NCI-H2227 (cell line): ENCODE results near the gene CUL7.
"Not testable (repeated sequence)": the region's sequence is repeated elsewhere in the genome, so short reads cannot be mapped to it uniquely, and the experiment has no call there.

Experiments used
- DNase-seq: peaks from one replicate; lab custom pipeline; 2025; ENCODE audit not compliant: unreplicated experiment; lab: John Stamatoyannopoulos, UW

CUL7 gene

DNA sequence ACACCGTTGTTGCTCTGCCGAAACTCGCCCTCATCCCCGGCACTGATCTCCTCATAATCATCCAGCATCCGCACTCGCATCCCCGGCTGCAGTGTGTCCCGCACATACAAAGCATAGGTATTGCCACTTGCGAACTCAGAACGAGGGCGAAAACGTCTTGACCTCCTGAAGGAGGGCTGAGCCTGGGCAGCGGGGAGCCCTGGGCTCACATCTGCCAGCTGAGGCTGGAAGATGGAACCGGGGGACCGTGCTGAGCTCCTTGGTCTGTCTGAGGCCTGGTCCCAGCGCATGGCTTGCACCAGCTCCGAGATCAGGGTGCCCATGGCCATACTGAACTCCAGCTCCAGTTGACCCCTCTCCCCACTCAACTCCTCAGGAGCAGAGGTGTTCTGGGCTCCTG is 2.7 kb downstream of the CUL7 start:
- no peak for DNase-seq

DNA sequence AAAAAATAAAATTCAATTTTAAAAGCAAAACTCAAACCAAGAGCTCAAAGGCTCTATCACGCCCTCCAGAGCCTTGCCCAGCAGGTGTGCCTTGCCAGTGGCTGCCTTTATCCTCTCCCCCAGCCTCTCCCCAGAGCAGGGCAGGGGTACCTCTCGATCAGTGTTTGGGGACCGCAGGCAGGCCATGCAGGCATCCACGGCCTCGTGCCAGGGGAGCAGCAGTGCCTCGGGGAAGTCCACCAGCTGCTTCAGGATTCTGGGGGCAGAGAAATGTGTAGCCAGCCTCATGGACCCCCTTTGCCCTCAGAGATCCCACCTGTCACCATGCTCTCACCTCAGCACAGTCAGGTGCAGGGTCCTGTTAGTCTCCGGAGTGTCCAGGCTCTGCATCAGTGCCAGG is 5.7 kb downstream of the CUL7 start:
- no peak for DNase-seq

- DNase-seq, result no peak
Measured at GRCh38 chr6:43045371-43045930, 8.2 kb downstream of the CUL7 start.

- no peak for DNase-seq
Measured at GRCh38 chr6:43043310-43043709, 10.3 kb downstream of the CUL7 start.

GRCh38 chr6:43041475-43041874 is 12.2 kb downstream of the CUL7 start:
- DNase-seq, result not testable (repeated sequence)

GRCh38 chr6:43040542-43041257 is 13.0 kb downstream of the CUL7 start:
- no peak for DNase-seq

GRCh38 chr6:43038727-43039126 is 14.9 kb downstream of the CUL7 start:
- DNase-seq, result no peak

GRCh38 chr6:43037706-43038105 is 15.9 kb downstream of the CUL7 start:
- DNase-seq, result no peak

DNA sequence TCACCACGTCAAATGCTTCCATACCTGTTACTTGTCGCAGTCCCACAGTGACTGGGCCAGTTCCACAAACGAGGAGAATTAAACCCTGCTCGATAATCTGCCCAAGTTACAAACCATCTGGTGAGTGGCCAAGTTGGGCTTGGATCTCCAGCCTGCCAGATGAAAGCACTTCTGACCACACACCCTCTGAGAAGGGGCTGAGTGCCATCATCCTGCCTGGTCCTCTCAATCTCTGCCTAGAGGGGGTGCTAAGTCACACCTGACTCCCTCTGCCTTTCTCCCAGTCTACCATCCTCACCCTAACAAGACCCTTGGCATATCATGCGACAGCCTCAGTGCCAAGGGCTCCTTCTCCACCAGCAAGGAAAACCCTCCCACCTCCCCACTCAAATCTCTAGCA is 16.5 kb downstream of the CUL7 start:
- no peak for DNase-seq

GRCh38 chr6:43036712-43037111 is 16.9 kb downstream of the CUL7 start:
- no peak for DNase-seq

GRCh38 chr6:43035495-43036194 is 18.0 kb downstream of the CUL7 start:
- DNase-seq, result no peak

- no peak for DNase-seq
Measured at GRCh38 chr6:43034190-43034525, 19.5 kb downstream of the CUL7 start.

DNA sequence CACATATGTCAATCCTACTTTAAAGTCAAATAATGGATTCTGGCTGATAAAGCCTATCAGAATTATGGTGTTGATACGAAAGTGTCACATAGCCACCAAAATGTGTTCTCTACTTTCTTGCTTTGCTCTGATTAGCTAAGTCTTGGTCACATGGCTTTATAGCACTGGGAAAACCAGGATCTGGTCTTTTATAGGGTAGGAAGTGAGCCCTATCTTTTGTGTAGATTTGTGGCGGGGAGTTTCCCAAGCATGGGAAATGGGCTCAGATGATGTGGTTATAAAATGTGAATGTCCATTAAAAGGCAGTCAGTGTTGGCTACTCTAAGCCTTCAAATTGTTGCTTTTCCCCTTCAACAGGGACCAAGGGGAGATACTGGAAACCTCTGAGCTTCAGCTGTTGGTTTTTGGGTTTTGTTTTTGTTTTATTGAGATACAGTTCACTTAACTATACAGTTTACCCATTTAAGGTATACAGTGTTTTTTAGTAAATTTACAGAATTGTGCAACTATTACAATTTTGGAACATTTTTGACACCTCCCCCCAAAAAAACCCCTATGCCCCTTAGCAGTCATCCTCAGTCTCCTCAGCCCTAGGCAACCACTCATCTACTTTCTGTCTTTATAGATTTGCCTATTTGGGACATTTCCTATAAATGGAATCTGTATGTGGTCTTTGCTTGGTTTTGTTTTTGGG is 20.0 kb downstream of the CUL7 start:
- no peak for DNase-seq

GRCh38 chr6:43032326-43032725 is 21.3 kb downstream of the CUL7 start:
- DNase-seq, result no peak

- no peak for DNase-seq
Measured at GRCh38 chr6:43029120-43029519, 24.5 kb downstream of the CUL7 start.

DNA sequence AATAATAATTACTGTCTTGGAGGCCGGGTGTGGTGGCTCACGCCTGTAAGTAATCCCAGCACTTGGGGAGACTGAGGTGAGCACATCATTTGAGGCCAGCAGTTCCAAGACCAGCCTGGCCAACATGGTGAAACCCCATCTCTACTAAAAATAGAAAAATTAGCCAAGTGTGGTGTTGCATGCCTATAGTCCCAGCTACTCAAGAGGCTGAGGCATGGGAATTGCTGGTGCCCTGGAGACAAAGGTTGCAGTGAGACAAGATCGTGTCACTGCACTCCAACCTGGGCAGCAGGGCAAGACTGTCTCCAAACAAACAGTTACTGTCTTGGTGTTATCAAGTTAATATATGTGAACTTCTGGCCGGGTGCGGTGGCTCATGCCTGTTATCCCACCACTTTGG is 27.3 kb downstream of the CUL7 start:
- no peak for DNase-seq

- DNase-seq, result no peak
Measured at GRCh38 chr6:43024436-43024835, 29.2 kb downstream of the CUL7 start.

GRCh38 chr6:43021270-43022047 is 32.2 kb downstream of the CUL7 start, which contains the start of gene RRP36:
TSS of gene RRP36 (plus strand) at chr6:43021623. CDS start at chr6:43021655, 32 bp downstream.
- peak; percentile 84 for DNase-seq

DNA sequence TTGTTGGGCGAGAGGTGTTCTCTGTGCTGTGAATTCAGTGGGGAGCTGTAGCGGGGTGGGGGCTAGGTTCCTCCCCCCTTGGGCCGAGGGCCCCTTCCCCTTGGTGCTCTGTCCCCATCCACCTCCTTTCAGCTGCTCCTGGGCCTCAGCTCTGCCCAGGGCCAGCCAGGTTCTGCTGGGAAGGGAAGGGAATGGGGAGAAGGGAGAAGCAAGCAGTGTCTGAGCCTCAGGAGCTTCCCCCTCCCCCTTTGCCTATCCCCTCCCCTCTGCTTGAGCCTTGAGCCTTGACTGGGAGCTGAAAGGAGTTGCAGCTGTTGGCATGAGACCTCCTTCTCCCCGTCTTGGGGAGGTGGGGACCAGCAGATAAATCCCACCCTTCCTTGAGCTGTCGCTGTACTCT is 32.8 kb downstream of the CUL7 start:
- peak; percentile 45 for DNase-seq

DNA sequence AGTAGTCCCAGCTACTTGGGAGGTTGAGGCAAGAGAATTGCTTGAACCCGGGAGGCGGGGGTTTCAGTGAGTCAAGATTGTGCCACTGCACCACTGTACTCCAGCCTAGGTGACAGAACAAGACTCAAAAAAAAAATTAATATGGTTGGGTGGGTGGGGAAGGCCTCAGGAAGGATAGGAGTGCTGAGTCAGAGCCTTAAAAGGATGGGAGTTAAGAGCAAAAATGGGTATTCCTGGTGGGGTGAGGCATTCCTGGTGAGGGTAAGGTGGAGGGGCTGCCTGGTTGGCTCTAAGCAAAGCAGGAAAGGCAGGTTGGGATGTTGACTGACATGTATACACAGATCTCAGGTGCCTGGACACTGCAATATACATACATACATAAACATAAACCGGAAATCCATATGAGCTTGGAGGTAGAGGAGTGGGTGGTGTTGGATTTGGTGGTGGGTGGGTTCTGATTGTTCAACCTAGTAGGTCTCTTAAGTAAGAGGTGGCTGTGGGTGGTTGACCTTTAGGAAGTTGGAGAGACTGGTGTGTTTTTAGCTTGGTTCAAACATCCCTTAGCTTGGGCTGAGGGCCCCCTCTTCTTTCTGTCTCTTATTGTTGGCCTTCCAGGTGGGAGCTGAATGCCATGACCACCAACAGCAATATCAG is 33.5 kb downstream of the CUL7 start:
- DNase-seq, result no peak

DNA sequence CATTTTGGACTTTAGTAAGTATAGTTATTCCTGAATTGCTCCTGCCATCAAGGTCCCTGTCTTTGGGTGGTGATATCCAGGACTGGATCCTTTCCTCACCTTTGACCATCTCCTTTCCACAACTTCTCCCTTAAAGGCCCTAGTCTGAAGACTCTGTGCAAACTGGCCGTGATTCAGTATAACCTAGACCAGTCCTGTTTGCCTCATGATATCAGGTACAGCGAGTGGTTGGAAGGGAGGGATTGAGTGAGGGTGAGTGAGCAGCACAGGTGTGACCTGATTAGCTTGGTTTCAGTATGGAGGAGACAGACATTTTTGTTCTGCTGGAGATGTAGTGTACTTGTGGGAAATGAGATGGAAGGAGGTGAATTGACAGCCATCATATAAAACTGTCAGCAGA is 34.5 kb downstream of the CUL7 start:
- DNase-seq, result no peak
